Cardiac fibroblast (primary cell): ENCODE data around the gene MRTFA.
A peak's percentile ranks its signal among the peaks of the same experiment; 100 is the strongest.

Experiments used
- DNase-seq, 2 donors: peaks; one replicate each; pipeline versions ENCODE4 v3.0.0 to v3.0.0-alpha.2; 2010; ENCODE audit warnings: low read depth in 2 of 2
- H3K4me3 ChIP-seq, 2 donors: replicated peaks in 1 of 2; 1 replicate in 1 of 2; 2 replicates in 1 of 2; pipeline ENCODE4 v1.5.1; 2011; ENCODE audit warnings: low read depth in 2 of 2, low read length in 2 of 2, mild to moderate bottlenecking in 2 of 2, moderate library complexity in 1 of 2
- TF ChIP-seq, protein P1 (sequence below): IDR thresholded peaks from one replicate; pipeline ENCODE4 v1.5.1; 2011; ENCODE audit warnings: low read depth, mild to moderate bottlenecking, low read length, inconsistent platforms

Gene MRTFA

DNA sequence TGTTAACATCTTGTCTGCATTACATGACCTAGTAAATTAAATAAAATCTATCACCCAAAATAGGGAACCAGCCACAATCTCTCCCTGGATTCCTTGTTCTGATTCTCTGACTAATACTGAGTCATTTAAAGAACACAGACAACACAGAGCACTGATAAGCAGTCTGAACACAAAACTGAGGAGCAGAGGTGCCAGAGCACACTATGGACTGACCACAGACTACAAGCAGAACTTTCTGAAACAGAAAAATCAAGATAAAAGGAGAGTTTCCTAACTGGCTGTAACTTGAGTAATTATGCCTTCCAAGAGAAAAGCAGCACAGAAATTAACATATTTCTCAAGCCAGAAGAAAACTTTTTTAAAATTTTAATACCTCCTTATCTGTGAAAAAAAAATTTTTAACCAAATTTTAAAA lies 137.3 kb downstream of the MRTFA start:
- DNase-seq = peak; percentile 96
- TF ChIP-seq, protein P1, sequence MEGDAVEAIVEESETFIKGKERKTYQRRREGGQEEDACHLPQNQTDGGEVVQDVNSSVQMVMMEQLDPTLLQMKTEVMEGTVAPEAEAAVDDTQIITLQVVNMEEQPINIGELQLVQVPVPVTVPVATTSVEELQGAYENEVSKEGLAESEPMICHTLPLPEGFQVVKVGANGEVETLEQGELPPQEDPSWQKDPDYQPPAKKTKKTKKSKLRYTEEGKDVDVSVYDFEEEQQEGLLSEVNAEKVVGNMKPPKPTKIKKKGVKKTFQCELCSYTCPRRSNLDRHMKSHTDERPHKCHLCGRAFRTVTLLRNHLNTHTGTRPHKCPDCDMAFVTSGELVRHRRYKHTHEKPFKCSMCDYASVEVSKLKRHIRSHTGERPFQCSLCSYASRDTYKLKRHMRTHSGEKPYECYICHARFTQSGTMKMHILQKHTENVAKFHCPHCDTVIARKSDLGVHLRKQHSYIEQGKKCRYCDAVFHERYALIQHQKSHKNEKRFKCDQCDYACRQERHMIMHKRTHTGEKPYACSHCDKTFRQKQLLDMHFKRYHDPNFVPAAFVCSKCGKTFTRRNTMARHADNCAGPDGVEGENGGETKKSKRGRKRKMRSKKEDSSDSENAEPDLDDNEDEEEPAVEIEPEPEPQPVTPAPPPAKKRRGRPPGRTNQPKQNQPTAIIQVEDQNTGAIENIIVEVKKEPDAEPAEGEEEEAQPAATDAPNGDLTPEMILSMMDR = no peak
- H3K4me3 ChIP-seq = no peak overlapping the region

DNA sequence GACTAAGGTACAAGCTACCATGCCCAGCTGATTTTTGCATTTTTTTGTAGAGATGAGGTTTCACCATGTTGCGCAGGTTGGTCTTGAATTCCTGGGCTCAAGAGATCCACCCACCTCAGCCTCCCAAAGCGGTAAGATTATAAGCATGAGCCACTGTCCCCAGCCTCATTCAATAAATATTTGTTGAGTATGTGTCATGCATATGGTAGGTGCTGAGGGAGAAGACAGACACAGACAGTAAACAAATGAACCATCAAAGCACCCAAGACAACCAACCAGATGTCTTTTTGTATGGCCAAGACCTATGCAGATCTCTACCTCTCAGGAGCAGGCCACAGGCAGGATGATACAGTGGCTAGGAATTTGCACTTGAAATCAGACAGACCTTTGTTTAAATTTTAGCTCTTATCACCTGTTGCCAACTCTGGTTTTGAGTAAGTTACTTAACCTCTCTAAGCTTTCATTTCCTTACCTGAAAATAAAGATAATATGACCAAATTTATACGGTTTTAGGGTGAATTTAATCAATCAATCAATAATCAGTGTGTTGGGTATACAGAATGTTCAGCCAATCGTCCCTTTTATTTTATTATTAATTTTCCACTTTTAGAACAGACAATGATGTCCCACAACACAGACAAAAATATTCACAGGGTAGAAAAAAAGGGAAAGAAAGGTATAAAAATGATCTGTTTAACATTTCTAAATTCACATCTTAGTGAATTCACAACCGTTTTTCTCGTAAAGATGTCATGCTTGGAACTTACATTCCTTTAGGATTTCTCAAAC lies 137.9 kb downstream of the MRTFA start:
- no peak overlapping the region for H3K4me3 ChIP-seq
- TF ChIP-seq, protein P1 = no peak
- DNase-seq = peak; percentile 54 to 97

DNA sequence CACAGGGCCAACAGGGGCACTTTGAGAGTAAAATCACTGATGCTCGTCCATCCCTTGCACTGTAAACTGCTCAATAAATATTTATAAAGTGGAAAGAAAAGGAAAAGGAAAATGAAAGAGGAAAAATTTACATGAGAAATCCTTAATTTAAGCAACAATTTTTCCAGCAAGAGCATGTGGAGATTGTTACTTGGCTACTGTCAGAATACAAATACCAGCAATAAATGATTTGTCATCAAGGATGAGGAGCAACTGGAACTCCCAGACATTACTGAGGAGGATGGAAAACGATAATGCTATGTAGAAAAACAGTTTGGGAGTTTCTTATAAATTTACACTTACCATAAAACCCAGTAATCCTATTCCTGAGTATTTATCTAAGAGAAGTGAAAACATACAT lies 143.1 kb downstream of the MRTFA start:
- TF ChIP-seq, protein P1 = no peak
- DNase-seq = peak in 1 of 2 donors; percentile 52
- no peak overlapping the region for H3K4me3 ChIP-seq

DNA sequence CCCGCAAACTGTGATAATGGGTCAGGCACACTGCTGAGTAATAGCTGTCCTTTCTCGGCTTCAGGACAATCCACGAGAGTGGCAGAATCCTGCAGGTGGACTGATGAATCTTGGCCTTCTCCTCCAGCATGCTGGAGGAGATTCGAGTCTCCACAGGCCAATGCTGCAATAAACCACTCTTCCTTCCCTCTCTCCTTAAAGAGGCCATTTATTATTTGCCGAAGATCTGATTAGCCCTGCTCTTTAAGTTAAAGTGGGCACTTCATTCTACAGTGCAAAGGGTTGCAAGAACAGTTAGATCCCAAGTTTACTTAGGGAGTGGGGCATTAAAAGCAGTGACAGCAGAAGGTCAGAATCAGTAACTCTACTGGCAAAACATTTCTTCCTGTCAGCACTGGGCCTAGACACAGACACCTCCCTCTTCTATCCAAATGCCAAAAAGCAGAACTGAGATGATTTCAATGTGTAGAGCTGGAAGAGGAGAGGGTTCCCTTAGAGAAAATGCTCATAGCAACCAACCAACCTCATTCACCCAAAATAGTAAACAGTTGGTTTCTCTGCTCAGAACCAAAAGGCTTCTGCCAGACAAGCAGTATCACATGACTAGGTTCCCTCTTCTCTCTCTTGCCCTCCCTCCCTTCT lies 144.4 kb downstream of the MRTFA start:
- peak; percentile 50 to 90 for DNase-seq
- H3K4me3 ChIP-seq = no peak overlapping the region
- TF ChIP-seq, protein P1 = no peak

DNA sequence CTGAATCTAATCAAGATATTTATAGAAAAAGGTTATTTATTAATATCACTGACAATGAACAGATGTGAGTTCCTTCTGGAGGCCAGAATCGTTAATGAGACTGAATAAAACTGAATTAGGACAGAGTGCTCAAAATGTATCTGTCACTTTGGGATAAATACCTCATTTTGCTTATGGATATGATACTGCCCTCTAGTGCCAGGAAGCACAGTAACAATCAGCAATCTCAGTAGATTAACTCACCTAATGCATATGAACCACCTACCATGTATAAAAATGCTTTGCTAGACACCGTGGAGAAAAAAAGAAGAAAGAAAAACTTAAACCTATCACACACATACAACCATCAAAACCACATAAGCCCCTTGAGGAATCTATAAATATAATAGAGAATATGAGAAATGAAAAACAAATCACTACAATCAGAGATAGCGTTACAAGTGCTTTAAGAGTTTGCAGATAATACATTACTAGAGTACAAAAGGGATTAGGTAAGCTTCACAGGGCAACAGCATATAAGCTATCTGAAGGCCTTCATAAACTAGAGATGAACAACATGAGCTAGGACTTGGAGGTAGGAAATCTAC lies 148.8 kb downstream of the MRTFA start:
- TF ChIP-seq, protein P1 = peak; percentile 64
- H3K4me3 ChIP-seq = no peak overlapping the region
- DNase-seq = peak; percentile 47 to 56

GRCh38 chr22:40486962-40487602 lies 149.4 kb downstream of the MRTFA start:
- no peak overlapping the region for H3K4me3 ChIP-seq
- DNase-seq = no peak
- TF ChIP-seq, protein P1 = no peak
